ENCODE measurements around the gene KCNQ1OT1.

The KCNQ1OT1 gene

GRCh38 chr11:2685566-2686359 is 14.0 kb downstream of the KCNQ1OT1 start:
- DNase-seq, result no peak

- DNase-seq, result no peak
Observed at GRCh38 chr11:2685051-2685450, 14.7 kb downstream of the KCNQ1OT1 start.

GRCh38 chr11:2684581-2684980 is 15.2 kb downstream of the KCNQ1OT1 start:
- no peak for DNase-seq

GRCh38 chr11:2683806-2684205 is 16.0 kb downstream of the KCNQ1OT1 start:
- no peak for DNase-seq

GRCh38 chr11:2681408-2682145 is 18.2 kb downstream of the KCNQ1OT1 start:
- DNase-seq, result no peak

- no peak for DNase-seq
Observed at GRCh38 chr11:2679011-2679676, 20.6 kb downstream of the KCNQ1OT1 start.

- no peak for DNase-seq
Observed at GRCh38 chr11:2678396-2678795, 21.4 kb downstream of the KCNQ1OT1 start.

GRCh38 chr11:2677127-2677526 is 22.7 kb downstream of the KCNQ1OT1 start:
- no peak for DNase-seq

GRCh38 chr11:2675540-2675939 is 24.3 kb downstream of the KCNQ1OT1 start:
- no peak for DNase-seq

GRCh38 chr11:2674658-2675131 is 25.1 kb downstream of the KCNQ1OT1 start:
- DNase-seq, result no peak

GRCh38 chr11:2673871-2674471 is 25.8 kb downstream of the KCNQ1OT1 start:
- DNase-seq, result no peak

- DNase-seq, result no peak
Observed at GRCh38 chr11:2673250-2673610, 26.6 kb downstream of the KCNQ1OT1 start.

- DNase-seq, result no peak
Observed at GRCh38 chr11:2672553-2673249, 27.1 kb downstream of the KCNQ1OT1 start.

GRCh38 chr11:2671748-2672147 is 28.0 kb downstream of the KCNQ1OT1 start:
- DNase-seq, result no peak

- no peak for DNase-seq
Observed at GRCh38 chr11:2670541-2671100, 29.2 kb downstream of the KCNQ1OT1 start.

- DNase-seq, result no peak
Observed at GRCh38 chr11:2669634-2670469, 29.9 kb downstream of the KCNQ1OT1 start.

GRCh38 chr11:2668876-2669275 is 30.9 kb downstream of the KCNQ1OT1 start:
- DNase-seq, result no peak

GRCh38 chr11:2667940-2668339 is 31.9 kb downstream of the KCNQ1OT1 start:
- no peak for DNase-seq

- DNase-seq, result no peak
Observed at GRCh38 chr11:2666828-2667570, 32.8 kb downstream of the KCNQ1OT1 start.

GRCh38 chr11:2666401-2666741 is 33.4 kb downstream of the KCNQ1OT1 start:
- DNase-seq, result no peak

Data from NCI-H1092 (cell line).